ENCODE measurements around the gene OTUD5. TPM values are rescaled to one million over a fixed set of nuclear protein-coding genes. Genes with fewer than 3 reads are reported as not detected.

OTUD5 gene
- total RNA-seq, 1 experiment from 2014 or later: 59.5 TPM

- ChIA-PET CTCF (no interaction called here), POLR2A (no interaction called here)
- H3K4me3 ChIP-seq (ENCODE audit: low read depth in 2 of 2, low read length in 2 of 2): no peak overlapping the region
- intact Hi-C loops (cut with micrococcal nuclease; ENCODE audit: unreplicated experiment): no loop called here
- in situ Hi-C loops (cut with HindIII; ENCODE audit: low pct_unique_long_range_greater_than_20kb, low sequenced_read_pairs): no loop called here
- TF ChIP-seq, protein P1, sequence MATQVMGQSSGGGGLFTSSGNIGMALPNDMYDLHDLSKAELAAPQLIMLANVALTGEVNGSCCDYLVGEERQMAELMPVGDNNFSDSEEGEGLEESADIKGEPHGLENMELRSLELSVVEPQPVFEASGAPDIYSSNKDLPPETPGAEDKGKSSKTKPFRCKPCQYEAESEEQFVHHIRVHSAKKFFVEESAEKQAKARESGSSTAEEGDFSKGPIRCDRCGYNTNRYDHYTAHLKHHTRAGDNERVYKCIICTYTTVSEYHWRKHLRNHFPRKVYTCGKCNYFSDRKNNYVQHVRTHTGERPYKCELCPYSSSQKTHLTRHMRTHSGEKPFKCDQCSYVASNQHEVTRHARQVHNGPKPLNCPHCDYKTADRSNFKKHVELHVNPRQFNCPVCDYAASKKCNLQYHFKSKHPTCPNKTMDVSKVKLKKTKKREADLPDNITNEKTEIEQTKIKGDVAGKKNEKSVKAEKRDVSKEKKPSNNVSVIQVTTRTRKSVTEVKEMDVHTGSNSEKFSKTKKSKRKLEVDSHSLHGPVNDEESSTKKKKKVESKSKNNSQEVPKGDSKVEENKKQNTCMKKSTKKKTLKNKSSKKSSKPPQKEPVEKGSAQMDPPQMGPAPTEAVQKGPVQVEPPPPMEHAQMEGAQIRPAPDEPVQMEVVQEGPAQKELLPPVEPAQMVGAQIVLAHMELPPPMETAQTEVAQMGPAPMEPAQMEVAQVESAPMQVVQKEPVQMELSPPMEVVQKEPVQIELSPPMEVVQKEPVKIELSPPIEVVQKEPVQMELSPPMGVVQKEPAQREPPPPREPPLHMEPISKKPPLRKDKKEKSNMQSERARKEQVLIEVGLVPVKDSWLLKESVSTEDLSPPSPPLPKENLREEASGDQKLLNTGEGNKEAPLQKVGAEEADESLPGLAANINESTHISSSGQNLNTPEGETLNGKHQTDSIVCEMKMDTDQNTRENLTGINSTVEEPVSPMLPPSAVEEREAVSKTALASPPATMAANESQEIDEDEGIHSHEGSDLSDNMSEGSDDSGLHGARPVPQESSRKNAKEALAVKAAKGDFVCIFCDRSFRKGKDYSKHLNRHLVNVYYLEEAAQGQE (IDR thresholded peaks at IDR 0.05; ENCODE audit: insufficient read depth in 1 of 2, low read depth in 2 of 2, low read length in 1 of 2): no peak
- no peak for TF ChIP-seq TCF7L2 (IDR thresholded peaks at IDR 0.05; ENCODE audit: low read depth, low read length)
- peaks cover 13% of the 10 kb centered on the region for H3K36me3 ChIP-seq (ENCODE audit: control insufficient read depth, insufficient read depth, low read length)
- H3K27ac ChIP-seq (ENCODE audit: low read length): no peak overlapping the region
- no TSS peak for BruUV-seq (replicated peaks)
- no peaks in the 10 kb centered on the region for H3K27me3 ChIP-seq (ENCODE audit: control insufficient read depth, insufficient read depth, low read length)
- DNase-seq (ENCODE audit: low read depth, low spot score) (no peak), ATAC-seq (no peak)
- H3K4me1 ChIP-seq (ENCODE audit: control insufficient read depth, insufficient read depth, low read length): peaks cover 11% of the 10 kb centered on the region
- H3K9me3 ChIP-seq (ENCODE audit: control insufficient read depth, insufficient read depth, low read depth, low read length): no peaks in the 10 kb centered on the region
These were observed 43.6 kb downstream of the OTUD5 start for GRCh38 chrX:48913605-48914366.

DNA sequence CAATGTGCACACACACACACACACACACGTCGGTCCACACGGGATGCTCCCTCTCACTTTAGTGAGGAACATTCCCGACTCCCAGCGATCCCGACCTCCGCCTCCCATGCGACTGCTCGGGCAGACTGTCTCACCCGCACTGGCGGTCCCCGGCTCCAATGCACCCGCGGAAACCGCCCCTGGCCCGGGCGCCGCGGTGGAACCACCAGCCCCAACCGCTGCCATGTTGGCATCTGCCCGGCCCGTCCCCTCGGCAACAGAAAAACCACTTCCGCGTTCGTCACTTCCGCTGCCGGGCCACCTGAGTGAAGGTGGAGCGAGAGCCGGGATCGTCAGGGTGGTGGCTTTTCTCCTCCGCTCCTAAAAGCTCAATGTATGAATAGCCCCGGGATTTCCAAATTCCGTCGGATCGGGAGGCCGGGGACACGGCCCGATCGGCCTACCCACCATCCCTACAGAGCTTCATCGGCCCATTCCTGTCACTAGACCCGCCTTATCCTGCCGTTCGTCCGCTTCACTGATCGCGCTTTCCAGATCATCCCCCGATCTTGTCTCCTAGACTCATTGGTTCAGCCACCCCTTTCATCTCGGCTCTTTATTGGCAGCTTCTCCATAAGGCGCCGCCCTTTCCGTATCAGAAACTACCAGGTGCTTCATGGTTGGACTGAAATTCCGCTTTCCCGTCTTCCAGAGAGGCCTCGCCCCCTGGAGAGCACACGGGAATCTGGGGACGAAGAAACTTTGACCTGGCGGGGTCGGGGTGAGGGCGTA, 45.8 kb downstream of the OTUD5 start, which contains the start of gene SLC35A2:
Gene SLC35A2 (minus strand): TSS at position 235 of the 771 bp plus-strand sequence. CDS start 10 bp downstream, at position 225.
- intact Hi-C loops (cut with micrococcal nuclease; ENCODE audit: unreplicated experiment): no loop called here
- CTCF ChIA-PET: no interaction called here
- Histone ChIP-seq H3K9me3 (ENCODE audit: control insufficient read depth, insufficient read depth, low read depth, low read length) (no peaks in the 10 kb centered on the region), H3K36me3 (ENCODE audit: control insufficient read depth, insufficient read depth, low read length) (peaks cover 13% of the 10 kb centered on the region), H3K4me3 (ENCODE audit: low read depth in 2 of 2, low read length in 2 of 2) (peak within 1 kb of the TSS; percentile 71 to 99), H3K27me3 (ENCODE audit: control insufficient read depth, insufficient read depth, low read length) (no peaks in the 10 kb centered on the region), H3K27ac (ENCODE audit: low read length) (peak within 1 kb of the TSS; percentile 92), H3K4me1 (ENCODE audit: control insufficient read depth, insufficient read depth, low read length) (peaks cover 11% of the 10 kb centered on the region)
- POLR2A ChIA-PET: interaction anchor here (0.5 to 1.4 kb wide), 4 partner anchors 14 to 122 kb away, joined by 3 to 6 read pairs (median 3); partner anchors contain the start of genes PQBP1 and TIMM17B
- in situ Hi-C loops (cut with HindIII; ENCODE audit: low pct_unique_long_range_greater_than_20kb, low sequenced_read_pairs): no loop called here
- BruUV-seq (replicated peaks): no TSS peak
- DNase-seq (ENCODE audit: low read depth, low spot score): no peak
- TF ChIP-seq POLR2AphosphoS5 (IDR thresholded peaks at IDR 0.05; ENCODE audit: low read depth, low read length): peak; percentile 85
- TF ChIP-seq TCF7L2 (IDR thresholded peaks at IDR 0.05; ENCODE audit: low read depth, low read length): peak; percentile 81
- TF ChIP-seq, protein P2, sequence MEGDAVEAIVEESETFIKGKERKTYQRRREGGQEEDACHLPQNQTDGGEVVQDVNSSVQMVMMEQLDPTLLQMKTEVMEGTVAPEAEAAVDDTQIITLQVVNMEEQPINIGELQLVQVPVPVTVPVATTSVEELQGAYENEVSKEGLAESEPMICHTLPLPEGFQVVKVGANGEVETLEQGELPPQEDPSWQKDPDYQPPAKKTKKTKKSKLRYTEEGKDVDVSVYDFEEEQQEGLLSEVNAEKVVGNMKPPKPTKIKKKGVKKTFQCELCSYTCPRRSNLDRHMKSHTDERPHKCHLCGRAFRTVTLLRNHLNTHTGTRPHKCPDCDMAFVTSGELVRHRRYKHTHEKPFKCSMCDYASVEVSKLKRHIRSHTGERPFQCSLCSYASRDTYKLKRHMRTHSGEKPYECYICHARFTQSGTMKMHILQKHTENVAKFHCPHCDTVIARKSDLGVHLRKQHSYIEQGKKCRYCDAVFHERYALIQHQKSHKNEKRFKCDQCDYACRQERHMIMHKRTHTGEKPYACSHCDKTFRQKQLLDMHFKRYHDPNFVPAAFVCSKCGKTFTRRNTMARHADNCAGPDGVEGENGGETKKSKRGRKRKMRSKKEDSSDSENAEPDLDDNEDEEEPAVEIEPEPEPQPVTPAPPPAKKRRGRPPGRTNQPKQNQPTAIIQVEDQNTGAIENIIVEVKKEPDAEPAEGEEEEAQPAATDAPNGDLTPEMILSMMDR (IDR thresholded peaks at IDR 0.05): no peak
- TF ChIP-seq SIN3A (IDR thresholded peaks at IDR 0.05; ENCODE audit: borderline replicate concordance, insufficient read depth, low read depth, low read length): peak; percentile 95
- TF ChIP-seq, protein P1 (IDR thresholded peaks at IDR 0.05; ENCODE audit: insufficient read depth in 1 of 2, low read depth in 2 of 2, low read length in 1 of 2): no peak
- peak; percentile 94 for ATAC-seq

All from Panc1 (cell line).